DMS 273 (cell line): ENCODE data around the gene TRIM75.
A peak's percentile ranks its signal among the peaks of the same experiment; 100 is the strongest.
"Not testable (repeated sequence)": the region's sequence is repeated elsewhere in the genome, so short reads cannot be mapped to it uniquely, and the experiment has no call there.

Source experiments
- DNase-seq: peaks from one replicate; lab custom pipeline; 2025; ENCODE audit not compliant: unreplicated experiment; lab: John Stamatoyannopoulos, UW

Gene TRIM75

DNA sequence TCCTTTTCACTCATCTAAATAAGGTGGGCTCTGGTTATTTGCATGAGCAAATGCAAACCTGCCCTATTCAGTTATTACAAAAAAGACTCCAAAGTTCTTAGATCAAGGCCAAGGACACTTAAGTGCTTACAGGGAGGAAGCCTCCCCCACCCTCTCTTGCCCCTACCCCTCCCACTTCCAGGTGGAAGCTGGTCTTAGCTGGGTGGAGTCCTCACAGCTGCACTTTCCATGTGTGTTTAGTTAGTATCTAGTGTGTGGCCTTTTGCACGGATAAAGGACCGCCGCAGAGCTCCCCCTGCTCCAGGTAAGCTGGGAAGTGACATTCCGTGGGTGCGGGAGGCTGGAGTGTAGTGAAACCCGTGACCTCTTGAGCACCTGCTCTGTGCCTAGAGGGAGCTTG, at the start of gene TRIM75:
TSS of gene TRIM75 (plus strand) at position 222 of the 400 bp plus-strand sequence. CDS start 5,282 bp downstream, outside the sequence.
- DNase-seq: no peak

GRCh38 chr4:165005352-165005925, 48.2 kb upstream of the TRIM75 start:
- DNase-seq: no peak

DNA sequence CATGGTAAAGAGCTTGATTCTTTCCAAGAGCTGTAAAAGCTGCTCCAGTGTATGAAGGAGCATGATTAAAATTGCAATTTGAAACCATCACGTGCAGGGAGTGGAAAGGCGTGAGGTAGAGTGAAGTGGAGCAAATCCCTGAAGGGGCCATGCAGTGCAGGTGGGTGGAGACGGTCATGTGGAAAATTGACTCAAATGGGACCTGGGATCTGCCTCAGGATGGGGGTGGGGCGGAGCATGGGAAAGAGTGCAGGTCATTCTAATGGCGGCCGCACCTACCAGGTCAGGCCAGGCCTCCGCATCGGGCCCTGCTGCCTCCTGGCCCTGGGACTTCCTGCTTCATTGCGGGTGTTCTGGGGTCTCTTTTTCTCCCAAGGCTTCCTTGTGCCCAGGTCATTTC, 47.2 kb upstream of the TRIM75 start:
- no peak for DNase-seq

DNA sequence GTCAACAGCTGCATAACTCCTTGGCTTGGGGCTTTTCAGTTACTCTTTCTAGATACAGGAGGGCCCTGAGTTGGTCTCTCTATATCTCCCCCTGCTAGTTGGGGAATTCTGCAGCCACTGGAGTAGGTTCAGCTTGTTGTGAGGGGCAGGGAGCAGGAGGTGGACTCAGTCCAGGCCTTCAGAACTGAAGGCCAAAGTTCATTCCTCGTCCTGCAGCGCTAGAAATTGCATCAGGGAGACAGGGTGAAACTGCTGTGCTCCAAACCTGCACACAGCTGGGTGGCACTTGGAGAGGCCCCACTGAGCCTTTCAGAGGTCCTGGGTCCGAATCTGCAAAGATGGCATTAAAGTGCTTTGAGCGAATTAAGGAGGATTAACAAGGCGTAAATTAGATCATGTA, 46.8 kb upstream of the TRIM75 start:
- DNase-seq: no peak

DNA sequence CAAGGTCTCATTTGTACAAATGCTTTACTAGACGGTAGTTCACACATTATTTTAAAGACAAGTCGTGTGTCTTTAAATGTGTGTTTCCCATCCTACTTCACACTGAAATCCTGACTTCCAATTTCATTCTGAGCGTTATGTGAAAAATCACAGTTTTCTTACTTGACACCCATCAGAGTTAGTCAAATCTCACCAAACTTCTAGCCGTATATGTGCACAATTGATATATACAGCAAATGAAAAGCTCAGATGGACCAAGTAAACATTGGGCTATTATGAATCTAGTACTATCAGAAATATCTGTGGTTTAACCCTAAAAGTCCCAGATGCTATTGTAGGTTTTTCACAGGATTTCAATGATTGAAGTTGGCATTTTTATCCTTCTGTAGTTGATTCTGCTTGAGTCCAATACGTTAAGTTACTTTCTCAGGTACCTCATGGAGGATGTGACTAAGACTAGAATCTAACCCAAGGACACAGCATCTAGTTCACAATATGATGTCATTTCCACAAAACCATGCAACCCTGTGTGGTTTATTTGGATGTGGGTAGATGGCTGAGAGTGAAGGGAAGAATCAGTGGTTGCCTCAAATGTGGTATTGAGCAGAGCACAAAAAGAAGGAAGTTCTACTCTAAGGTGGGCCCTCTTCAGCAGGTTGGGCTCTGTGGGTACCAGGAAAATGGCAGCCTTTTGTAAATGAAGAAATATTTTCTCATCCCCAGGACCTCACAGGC, 44.0 kb upstream of the TRIM75 start:
- DNase-seq: no peak

DNA sequence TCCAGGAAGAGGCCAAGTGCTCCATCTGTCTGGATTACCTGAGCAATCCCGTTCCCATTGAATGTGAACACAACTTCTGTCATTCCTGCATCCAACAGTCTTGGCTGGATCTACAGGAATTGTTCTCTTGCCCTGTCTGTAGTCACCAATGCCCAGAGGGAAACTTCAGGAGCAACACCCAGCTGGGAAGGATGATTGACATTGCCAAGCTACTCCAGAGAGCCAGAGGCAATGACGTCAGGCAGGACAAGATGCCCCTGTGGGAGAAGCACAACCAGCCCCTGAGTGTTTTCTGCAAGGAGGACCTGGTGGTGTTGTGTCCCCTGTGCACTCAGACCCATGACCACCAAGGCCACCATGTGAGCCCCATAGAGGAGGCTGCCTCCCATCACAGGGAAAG, 43.2 kb upstream of the TRIM75 start:
- DNase-seq: no peak

GRCh38 chr4:165010991-165011390, 42.7 kb upstream of the TRIM75 start:
- no peak for DNase-seq

DNA sequence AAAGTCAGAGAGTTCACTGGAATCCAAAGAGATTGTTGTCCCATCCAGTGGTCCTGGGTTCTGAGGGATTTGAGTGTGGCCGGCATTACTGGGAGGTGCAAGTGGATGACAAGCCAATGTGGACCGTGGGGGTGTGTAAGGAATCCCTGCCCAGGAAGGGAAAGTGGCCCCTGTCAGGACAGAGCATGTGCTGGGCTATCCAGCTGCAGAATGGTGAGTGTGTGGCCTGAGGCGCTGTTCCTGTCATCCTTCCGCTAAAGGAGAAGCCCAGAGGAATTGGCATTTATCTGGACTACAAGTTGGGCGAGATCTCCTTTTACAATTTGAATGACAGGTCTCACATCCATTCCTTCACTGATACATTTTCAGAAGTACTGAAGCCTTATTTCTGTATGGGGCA, 42.3 kb upstream of the TRIM75 start:
- no peak for DNase-seq

- no peak for DNase-seq
Observed at GRCh38 chr4:165013691-165014090, 40.0 kb upstream of the TRIM75 start.

DNA sequence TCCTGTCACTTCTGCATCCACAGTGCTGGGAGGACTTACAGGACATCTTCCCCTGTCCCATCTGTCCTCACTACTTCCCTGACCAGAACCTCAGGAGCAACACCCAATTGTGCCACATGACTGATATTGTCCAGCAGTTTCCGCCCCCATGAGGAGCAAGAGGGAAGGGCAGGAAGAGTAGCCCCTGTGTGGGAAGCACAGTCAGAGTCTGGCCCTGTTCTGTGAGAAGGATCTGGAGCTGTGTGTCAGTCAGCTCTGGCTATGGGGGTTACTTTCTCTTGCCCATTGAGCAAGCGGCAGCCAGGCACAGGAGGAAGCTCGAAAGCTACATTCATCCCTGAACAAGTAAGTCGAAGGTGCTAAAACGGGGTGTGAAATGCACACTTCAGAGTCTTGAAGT, 36.7 kb upstream of the TRIM75 start:
- peak; percentile 4 for DNase-seq

- not testable (repeated sequence) for DNase-seq
Observed at GRCh38 chr4:165019995-165020394, 33.7 kb upstream of the TRIM75 start.

- DNase-seq: not testable (repeated sequence)
Observed at GRCh38 chr4:165025782-165026181, 27.9 kb upstream of the TRIM75 start.

GRCh38 chr4:165027762-165028402, 25.8 kb upstream of the TRIM75 start:
- DNase-seq: no peak

DNA sequence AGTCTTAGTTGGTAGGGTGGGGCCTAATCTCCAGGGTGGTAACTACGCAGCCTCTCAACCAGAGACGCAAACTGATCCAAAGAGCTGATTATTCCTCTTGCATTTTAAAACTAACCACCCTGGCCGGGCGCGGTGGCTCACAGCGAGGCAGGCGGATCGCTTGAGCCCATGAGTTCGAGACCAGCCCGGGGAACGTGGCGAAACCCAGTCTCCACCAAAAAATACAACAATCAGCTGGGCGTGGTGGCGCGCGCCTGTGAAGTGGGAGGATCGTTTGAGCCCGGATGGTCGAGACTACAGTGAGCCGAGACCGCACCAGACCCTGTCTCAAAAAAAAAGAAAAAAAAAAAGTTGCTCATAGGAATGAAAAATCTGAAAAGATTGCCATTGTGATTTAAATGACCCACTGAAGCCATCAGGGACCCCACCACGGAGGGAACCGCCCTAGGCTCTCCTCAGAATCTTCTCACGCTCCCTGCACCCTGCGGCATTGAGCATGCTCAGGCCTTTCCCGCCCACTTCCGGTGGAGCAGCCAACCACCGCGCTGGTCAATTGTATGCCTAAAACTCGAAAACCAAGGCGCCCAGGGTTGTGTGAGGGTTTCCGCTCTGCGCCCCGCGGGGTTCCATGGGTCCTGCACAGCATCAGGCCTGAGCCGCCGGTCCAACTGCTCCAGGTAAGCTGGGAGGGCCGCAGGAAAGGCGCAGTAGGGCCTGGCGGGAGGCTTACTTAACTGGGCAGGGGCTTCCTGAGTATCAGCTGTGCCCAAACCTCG, 22.0 kb upstream of the TRIM75 start, which contains the start of gene TRIM60:
TSS of gene TRIM60 (plus strand) at position 564 of the 776 bp plus-strand sequence. CDS start 8,074 bp downstream, outside the sequence.
- no peak for DNase-seq

GRCh38 chr4:165048170-165048569, 5.5 kb upstream of the TRIM75 start:
- no peak for DNase-seq

DNA sequence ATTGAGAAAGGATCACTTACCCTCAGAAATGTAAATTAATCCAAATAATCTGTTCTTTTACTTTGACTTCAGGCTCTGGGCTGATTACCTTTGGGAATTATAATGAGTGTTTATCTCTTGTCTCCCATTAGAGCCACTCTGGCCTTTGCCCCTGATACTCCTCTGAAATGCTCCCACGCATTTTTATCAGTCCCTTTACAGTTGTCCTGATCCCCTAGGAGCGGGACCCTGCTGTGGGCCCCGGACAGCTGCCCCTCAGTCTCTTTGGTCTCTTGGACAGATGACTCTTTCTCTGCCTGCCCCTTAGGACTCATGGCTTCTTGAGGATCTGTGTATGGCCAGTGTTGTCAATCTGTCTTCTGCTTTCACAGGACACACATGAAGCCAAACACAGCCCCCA, 1.0 kb upstream of the TRIM75 start:
- DNase-seq: no peak

GRCh38 chr4:165055601-165056000, 1.9 kb downstream of the TRIM75 start:
- no peak for DNase-seq

DNA sequence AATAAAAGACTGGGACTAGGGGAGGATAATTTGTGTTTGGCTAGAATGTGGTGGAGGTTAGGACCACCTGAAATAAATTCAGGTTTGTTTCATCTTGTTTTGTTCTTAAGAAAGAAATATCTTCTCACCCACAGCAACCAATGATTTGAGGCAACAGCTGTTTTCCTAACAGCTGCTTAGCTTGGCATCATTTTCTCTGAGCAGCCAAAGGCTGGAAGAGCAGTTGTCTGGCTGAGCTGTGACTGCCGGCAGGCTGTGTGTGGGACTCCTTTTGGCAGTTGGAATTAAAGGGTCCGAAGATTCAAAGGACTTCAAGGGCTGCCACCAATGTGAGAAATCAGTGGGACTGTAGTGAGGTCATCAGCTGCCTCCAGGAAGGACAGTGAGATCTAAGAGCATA, 5.0 kb downstream of the TRIM75 start:
- no peak for DNase-seq

GRCh38 chr4:165059386-165059785, 5.7 kb downstream of the TRIM75 start:
- DNase-seq: no peak

DNA sequence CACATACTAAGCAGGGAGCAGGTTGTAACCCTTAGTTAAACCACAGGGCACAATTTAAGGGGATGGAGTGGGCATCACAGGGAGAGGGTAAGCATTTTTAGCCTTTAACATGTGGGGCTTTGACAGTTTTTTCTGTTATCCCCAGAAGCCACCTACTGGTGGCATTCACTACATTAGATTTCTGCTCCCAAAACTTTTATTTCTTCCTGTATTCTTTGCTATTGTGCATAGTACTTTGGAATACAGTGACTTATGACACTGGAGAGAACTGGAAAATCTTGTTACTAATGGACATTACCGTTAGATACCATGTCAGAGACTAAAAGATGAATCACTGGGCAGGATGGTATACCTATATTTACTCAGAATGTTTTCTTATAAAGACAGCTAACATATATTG, 7.3 kb downstream of the TRIM75 start:
- no peak for DNase-seq

- DNase-seq: no peak
Observed at GRCh38 chr4:165070560-165070959, 16.9 kb downstream of the TRIM75 start.
